ENCODE measurements around the gene DAPP1. TPM values are rescaled to one million over a fixed set of nuclear protein-coding genes. Genes with fewer than 3 reads are reported as not detected.

DAPP1 gene
- total and polyA plus RNA-seq, 2 donors (not counting 1 experiment from before 2014, with no cell fraction given): not detected

GRCh38 chr4:99815597-99816011 is 1.0 kb upstream of the DAPP1 start:
- H4K20me1 ChIP-seq (ENCODE audit: control insufficient read depth, extremely low read depth, insufficient read depth, low read length): no peaks in the 10 kb centered on the region
- no peak for DNase-seq (ENCODE audit: low read depth in 2 of 2)
- no peak overlapping the region for H3K27ac ChIP-seq (ENCODE audit: insufficient read depth, low read length)
- no peak overlapping the region for H3K9ac ChIP-seq (ENCODE audit: insufficient read depth, low read length)
- H3K4me2 ChIP-seq (ENCODE audit: extremely low read depth, insufficient read depth, low read length): no peak overlapping the region
- no peak overlapping the region for H2AFZ ChIP-seq (ENCODE audit: low read length)
- no peak for TF ChIP-seq CTCF (conservative IDR thresholded peaks at IDR 0.05 in 1 of 2, IDR thresholded peaks at IDR 0.05 in 1 of 2; ENCODE audit: low read depth in 1 of 2, low read length in 2 of 2)
- TF ChIP-seq EZH2 (IDR thresholded peaks at IDR 0.05; ENCODE audit: low read length, missing control alignments): no peak
- H3K9me3 ChIP-seq (ENCODE audit: control insufficient read depth, insufficient read depth, low read depth, low read length): no peaks in the 10 kb centered on the region
- no peak overlapping the region for H3K4me3 ChIP-seq (replicated peaks in 1 of 4; ENCODE audit: control extremely low read depth in 1 of 4, insufficient read depth in 1 of 4, low read depth in 3 of 4, low read length in 4 of 4)
- no peaks in the 10 kb centered on the region for H3K36me3 ChIP-seq (ENCODE audit: control insufficient read depth, insufficient read depth, low read length)
- peaks cover 3% of the 10 kb centered on the region for H3K27me3 ChIP-seq (ENCODE audit: control insufficient read depth, insufficient read depth, low read length)
- H3K4me1 ChIP-seq (ENCODE audit: control insufficient read depth, extremely low read depth, insufficient read depth, low read length): no peaks in the 10 kb centered on the region
- H3K79me2 ChIP-seq (ENCODE audit: control insufficient read depth, insufficient read depth, low read length): no peaks in the 10 kb centered on the region

- no peak for TF ChIP-seq CTCF (conservative IDR thresholded peaks at IDR 0.05 in 1 of 2, IDR thresholded peaks at IDR 0.05 in 1 of 2; ENCODE audit: low read depth in 1 of 2, low read length in 2 of 2)
- TF ChIP-seq EZH2 (IDR thresholded peaks at IDR 0.05; ENCODE audit: low read length, missing control alignments): no peak
- Histone ChIP-seq H3K36me3 (ENCODE audit: control insufficient read depth, insufficient read depth, low read length) (no peaks in the 10 kb centered on the region), H3K79me2 (ENCODE audit: control insufficient read depth, insufficient read depth, low read length) (no peaks in the 10 kb centered on the region), H3K9ac (ENCODE audit: insufficient read depth, low read length) (no peak overlapping the region), H3K4me2 (ENCODE audit: extremely low read depth, insufficient read depth, low read length) (no peak overlapping the region), H2AFZ (ENCODE audit: low read length) (no peak overlapping the region), H3K4me1 (ENCODE audit: control insufficient read depth, extremely low read depth, insufficient read depth, low read length) (no peaks in the 10 kb centered on the region), H3K4me3 (replicated peaks in 1 of 4; ENCODE audit: control extremely low read depth in 1 of 4, insufficient read depth in 1 of 4, low read depth in 3 of 4, low read length in 4 of 4) (no peak overlapping the region), H3K27me3 (ENCODE audit: control insufficient read depth, insufficient read depth, low read length) (peaks cover 3% of the 10 kb centered on the region), H3K9me3 (ENCODE audit: control insufficient read depth, insufficient read depth, low read depth, low read length) (no peaks in the 10 kb centered on the region), H4K20me1 (ENCODE audit: control insufficient read depth, extremely low read depth, insufficient read depth, low read length) (no peaks in the 10 kb centered on the region), H3K27ac (ENCODE audit: insufficient read depth, low read length) (no peak overlapping the region)
- DNase-seq (ENCODE audit: low read depth in 2 of 2): no peak
Measured at GRCh38 chr4:99817309-99817890, 773 bp downstream of the DAPP1 start.

GRCh38 chr4:99818661-99819060 is 2.0 kb downstream of the DAPP1 start:
- peaks cover 3% of the 10 kb centered on the region for H3K27me3 ChIP-seq (ENCODE audit: control insufficient read depth, insufficient read depth, low read length)
- H3K79me2 ChIP-seq (ENCODE audit: control insufficient read depth, insufficient read depth, low read length): no peaks in the 10 kb centered on the region

More at GRCh38 chr4:99818661-99819060, 2.0 kb downstream of the DAPP1 start:
- no peaks in the 10 kb centered on the region for H3K9me3 ChIP-seq (ENCODE audit: control insufficient read depth, insufficient read depth, low read depth, low read length)
- no peaks in the 10 kb centered on the region for H3K4me1 ChIP-seq (ENCODE audit: control insufficient read depth, extremely low read depth, insufficient read depth, low read length)
- TF ChIP-seq CTCF (conservative IDR thresholded peaks at IDR 0.05 in 1 of 2, IDR thresholded peaks at IDR 0.05 in 1 of 2; ENCODE audit: low read depth in 1 of 2, low read length in 2 of 2) (no peak), EZH2 (IDR thresholded peaks at IDR 0.05; ENCODE audit: low read length, missing control alignments) (no peak)
- no peak overlapping the region for H3K4me3 ChIP-seq (replicated peaks in 1 of 4; ENCODE audit: control extremely low read depth in 1 of 4, insufficient read depth in 1 of 4, low read depth in 3 of 4, low read length in 4 of 4)
- H2AFZ ChIP-seq (ENCODE audit: low read length): no peak overlapping the region
- H3K27ac ChIP-seq (ENCODE audit: insufficient read depth, low read length): no peak overlapping the region
- DNase-seq (ENCODE audit: low read depth in 2 of 2): no peak
- H3K9ac ChIP-seq (ENCODE audit: insufficient read depth, low read length): no peak overlapping the region
- no peaks in the 10 kb centered on the region for H4K20me1 ChIP-seq (ENCODE audit: control insufficient read depth, extremely low read depth, insufficient read depth, low read length)
- no peaks in the 10 kb centered on the region for H3K36me3 ChIP-seq (ENCODE audit: control insufficient read depth, insufficient read depth, low read length)
- H3K4me2 ChIP-seq (ENCODE audit: extremely low read depth, insufficient read depth, low read length): no peak overlapping the region

All from fibroblast of lung (primary cell).